Gastrocnemius medialis (tissue), 4 donors: ENCODE results near the gene MAMDC4. TPM values are rescaled to one million over a fixed set of nuclear protein-coding genes. Genes with fewer than 3 reads are reported as not detected.

Experiments
- ATAC-seq, 2 donors: fragments of 150-250 bp; one replicate each; pipeline ENCODE4 v1.9.1; 2016
- DNase-seq, 2 donors: peaks; one replicate each; pipeline ENCODE4 v3.0.0-alpha.2; 2019
- H3K27ac ChIP-seq, 4 donors: fragments of 200-600 bp; sonication (generic); 1 replicate in 1 of 4; 2 replicates in 3 of 4; pipeline ENCODE4 v1.5.1; 2016 to 2018; ENCODE audit warnings: mild to moderate bottlenecking in 2 of 4, moderate library complexity in 1 of 4
- H3K27me3 ChIP-seq, 3 donors: fragments of 200-600 bp; sonication (generic) in 2 of 3; 1 replicate in 1 of 3; 2 replicates in 2 of 3; pipeline versions ENCODE4 v1.5.1 to v1.6.0; 2016 to 2019; ENCODE audit warnings: mild to moderate bottlenecking in 1 of 3, moderate library complexity in 1 of 3
- H3K36me3 ChIP-seq, 2 donors: fragments of 200-600 bp; sonication (generic) in 1 of 2; one replicate each; pipeline ENCODE4 v1.5.1; 2017 to 2018
- H3K4me1 ChIP-seq, 2 donors: fragments of 200-600 bp; sonication (generic) in 1 of 2; one replicate each; pipeline ENCODE4 v1.5.1; 2016 to 2017; ENCODE audit warnings: mild to moderate bottlenecking in 2 of 2
- H3K4me3 ChIP-seq, 4 donors: fragments of 200-600 bp; sonication (generic) in 3 of 4; 1 replicate in 1 of 4; 2 replicates in 3 of 4; pipeline ENCODE4 v1.5.1; 2016 to 2019; ENCODE audit warnings: mild to moderate bottlenecking in 2 of 4
- H3K9me3 ChIP-seq, 3 donors: fragments of 200-600 bp; sonication (generic) in 2 of 3; 1 replicate in 1 of 3; 2 replicates in 2 of 3; pipeline ENCODE4 v1.5.1; 2016 to 2019
- POLR2A ChIP-seq, 2 donors: fragments of 450-650 bp; IDR thresholded peaks; one replicate each; pipeline ENCODE4 v1.6.1; 2017; ENCODE audit warnings: antibody characterized with exemption in 2 of 2, mild to moderate bottlenecking in 2 of 2, moderate library complexity in 2 of 2
- in situ Hi-C, 4 donors: fragments of 200-750 bp; cut with MboI; loops; one replicate each; pipeline versions ENCODE4 v1.15.0 to v1.8.0; 2017; ENCODE audit warnings: low sequenced_read_pairs in 4 of 4
- intact Hi-C: fragments of 100-400 bp; cut with DNase I; formaldehyde crosslinking; loops from one replicate; pipeline ENCODE4 v1.15.1; 2023; ENCODE audit warnings: low total_unique reads
- total RNA-seq, 4 donors: library from RNA; depleted of rRNA; stranded (reverse); fragments of >200 nt; gene quantifications; one replicate each; pipeline versions ENCODE4 v1.1.0 to v1.2.3, GENCODE V29; 2016
- TF ChIP-seq, protein P1 (sequence below), 5 experiments: fragments of 450-650 bp in 3 of 5; fragments of 200-600 bp in 2 of 5; sonication (generic) in 2 of 5; IDR thresholded peaks in 4 of 5; conservative IDR thresholded peaks in 1 of 5; 1 replicate in 4 of 5; 2 replicates in 1 of 5; pipeline ENCODE4 v1.5.1; 2016 to 2019; ENCODE audit warnings: antibody characterized with exemption in 5 of 5, mild to moderate bottlenecking in 3 of 5, moderate library complexity in 3 of 5

The MAMDC4 gene
- total RNA-seq, 4 donors from 2014 or later = 0.95 to 2.3 (median 1.7) TPM

DNA sequence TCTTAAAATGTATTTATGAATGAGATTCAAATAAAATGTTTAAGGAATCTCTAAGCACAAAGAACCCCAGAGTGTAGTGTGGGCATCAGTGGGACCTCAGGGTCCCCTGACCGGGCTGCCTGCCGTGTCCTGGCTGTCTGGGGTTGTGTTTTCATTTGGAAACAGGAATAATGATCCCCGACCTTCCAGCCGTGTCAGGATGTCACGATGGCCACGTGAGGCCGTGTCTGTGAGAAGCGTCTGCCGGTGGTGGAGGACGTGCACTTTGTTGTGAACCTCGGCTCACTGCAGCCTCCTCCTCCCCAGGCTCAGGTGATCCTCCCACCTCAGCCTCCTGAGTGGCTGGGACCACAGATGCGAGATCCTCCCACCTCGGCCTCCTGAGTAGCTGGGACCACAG is 38.5 kb downstream of the MAMDC4 start:
- Histone ChIP-seq H3K27ac (no peak overlapping the region), H3K9me3 (no peaks in the 10 kb centered on the region), H3K36me3 (peaks cover 0 to 7% of the 10 kb centered on the region in 2 donors), H3K4me3 (no peak overlapping the region), H3K27me3 (no peaks in the 10 kb centered on the region), H3K4me1 (peaks cover 9 to 14% of the 10 kb centered on the region in 2 donors)
- DNase-seq = no peak
- in situ Hi-C loops = no loop called here
- ATAC-seq = no peak
- no peak for TF ChIP-seq POLR2A (IDR thresholded peaks at IDR 0.05)
- TF ChIP-seq, protein P1, sequence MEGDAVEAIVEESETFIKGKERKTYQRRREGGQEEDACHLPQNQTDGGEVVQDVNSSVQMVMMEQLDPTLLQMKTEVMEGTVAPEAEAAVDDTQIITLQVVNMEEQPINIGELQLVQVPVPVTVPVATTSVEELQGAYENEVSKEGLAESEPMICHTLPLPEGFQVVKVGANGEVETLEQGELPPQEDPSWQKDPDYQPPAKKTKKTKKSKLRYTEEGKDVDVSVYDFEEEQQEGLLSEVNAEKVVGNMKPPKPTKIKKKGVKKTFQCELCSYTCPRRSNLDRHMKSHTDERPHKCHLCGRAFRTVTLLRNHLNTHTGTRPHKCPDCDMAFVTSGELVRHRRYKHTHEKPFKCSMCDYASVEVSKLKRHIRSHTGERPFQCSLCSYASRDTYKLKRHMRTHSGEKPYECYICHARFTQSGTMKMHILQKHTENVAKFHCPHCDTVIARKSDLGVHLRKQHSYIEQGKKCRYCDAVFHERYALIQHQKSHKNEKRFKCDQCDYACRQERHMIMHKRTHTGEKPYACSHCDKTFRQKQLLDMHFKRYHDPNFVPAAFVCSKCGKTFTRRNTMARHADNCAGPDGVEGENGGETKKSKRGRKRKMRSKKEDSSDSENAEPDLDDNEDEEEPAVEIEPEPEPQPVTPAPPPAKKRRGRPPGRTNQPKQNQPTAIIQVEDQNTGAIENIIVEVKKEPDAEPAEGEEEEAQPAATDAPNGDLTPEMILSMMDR (IDR thresholded peaks at IDR 0.05 in 4 of 5, conservative IDR thresholded peaks at IDR 0.05 in 1 of 5) = no peak
- intact Hi-C loops = no loop called here

DNA sequence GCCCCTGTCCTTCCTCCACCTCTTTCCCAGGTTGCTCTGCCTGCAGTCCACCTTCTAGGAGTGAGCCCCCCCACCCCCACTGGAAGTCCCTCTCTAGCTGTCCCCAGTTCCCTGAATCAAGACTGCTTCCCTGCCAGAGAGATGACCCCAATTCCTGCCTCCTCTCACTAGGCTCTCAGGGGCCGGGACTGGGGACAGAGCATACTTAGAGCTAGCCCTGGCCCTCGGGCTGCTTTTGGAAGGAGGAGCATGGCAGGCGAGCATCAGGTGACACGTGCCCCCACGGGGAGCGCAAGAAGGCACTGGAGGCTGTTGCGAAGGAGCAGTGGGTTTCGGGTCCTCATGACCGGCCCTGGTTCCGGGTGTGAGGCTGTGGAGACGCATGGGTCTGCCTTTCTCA is 43.9 kb downstream of the MAMDC4 start:
- intact Hi-C loops (no loop called here), in situ Hi-C loops (no loop called here)
- TF ChIP-seq POLR2A (IDR thresholded peaks at IDR 0.05) = no peak
- TF ChIP-seq, protein P1 (IDR thresholded peaks at IDR 0.05 in 4 of 5, conservative IDR thresholded peaks at IDR 0.05 in 1 of 5) = no peak
- Histone ChIP-seq H3K4me1 (peaks cover 2% of the 10 kb centered on the region in 2 donors), H3K9me3 (no peaks in the 10 kb centered on the region), H3K27ac (no peak overlapping the region), H3K4me3 (no peak overlapping the region), H3K27me3 (no peaks in the 10 kb centered on the region), H3K36me3 (peaks cover 0 to 9% of the 10 kb centered on the region in 2 donors)
- DNase-seq = no peak
- no peak for ATAC-seq

DNA sequence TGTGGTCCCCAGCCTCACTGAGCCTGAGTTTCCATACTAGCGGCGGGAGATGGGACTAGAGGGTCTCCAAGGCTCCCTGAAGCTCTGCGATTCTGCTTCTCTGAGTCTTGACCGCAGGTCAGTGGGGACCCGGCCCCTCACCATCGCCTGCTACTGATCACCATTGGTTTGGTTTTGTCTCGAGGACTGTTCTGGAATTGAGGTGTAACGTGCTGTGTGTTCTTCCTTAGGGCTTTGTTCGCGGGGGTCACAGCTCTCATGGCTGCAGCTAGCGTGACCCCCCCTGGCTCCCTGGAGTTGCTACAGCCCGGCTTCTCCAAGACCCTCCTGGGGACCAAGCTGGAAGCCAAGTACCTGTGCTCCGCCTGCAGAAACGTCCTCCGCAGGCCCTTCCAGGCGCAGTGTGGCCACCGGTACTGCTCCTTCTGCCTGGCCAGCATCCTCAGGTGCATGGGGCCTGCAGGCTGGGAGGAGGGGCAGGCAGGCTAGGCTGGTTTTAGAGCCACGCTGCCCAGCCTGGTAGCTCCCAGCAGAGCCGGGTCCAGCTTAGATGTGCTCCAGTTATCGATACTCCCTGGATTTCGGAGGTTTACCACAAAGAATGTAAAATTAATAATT is 46.4 kb downstream of the MAMDC4 start:
- in situ Hi-C loops = no loop called here

DNA sequence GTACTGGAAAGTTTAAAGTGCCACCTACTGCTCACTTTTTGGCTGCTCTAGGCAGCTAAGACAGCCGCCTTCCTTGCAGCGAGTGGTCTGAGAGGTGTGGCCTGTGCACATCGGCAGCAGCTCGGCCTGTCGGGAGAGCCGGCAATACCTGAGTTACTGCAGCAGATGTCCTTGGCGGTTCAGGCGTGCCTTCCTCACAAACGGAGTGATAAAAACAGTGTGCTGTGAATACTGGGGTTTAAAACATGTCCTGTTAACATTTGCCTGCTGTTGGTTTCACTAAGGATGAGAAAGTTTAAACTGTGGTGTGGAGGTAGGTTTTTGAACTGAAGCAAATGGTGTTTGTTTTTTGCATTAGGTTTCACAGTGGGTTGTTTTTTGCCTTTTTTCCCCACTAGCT is 47.0 kb downstream of the MAMDC4 start:
- no peak for ATAC-seq
- no peaks in the 10 kb centered on the region for H3K27me3 ChIP-seq
- DNase-seq = no peak
- H3K4me3 ChIP-seq = no peak overlapping the region
- H3K9me3 ChIP-seq = no peaks in the 10 kb centered on the region
- peaks cover 0 to 9% of the 10 kb centered on the region in 2 donors for H3K36me3 ChIP-seq
- no peak for TF ChIP-seq POLR2A (IDR thresholded peaks at IDR 0.05)
- TF ChIP-seq, protein P1 (IDR thresholded peaks at IDR 0.05 in 4 of 5, conservative IDR thresholded peaks at IDR 0.05 in 1 of 5) = no peak
- intact Hi-C loops (no loop called here), in situ Hi-C loops (no loop called here)
- peaks cover 24 to 32% of the 10 kb centered on the region in 2 donors for H3K4me1 ChIP-seq
- H3K27ac ChIP-seq = no peak overlapping the region

More for the DNA sequence above, 46.4 kb downstream of the MAMDC4 start:
- TF ChIP-seq, protein P1 (IDR thresholded peaks at IDR 0.05 in 4 of 5, conservative IDR thresholded peaks at IDR 0.05 in 1 of 5) = no peak
- no peak for TF ChIP-seq POLR2A (IDR thresholded peaks at IDR 0.05)
- no peak overlapping the region for H3K27ac ChIP-seq
- H3K36me3 ChIP-seq = peaks cover 0 to 9% of the 10 kb centered on the region in 2 donors
- H3K9me3 ChIP-seq = no peaks in the 10 kb centered on the region
- ATAC-seq (no peak), DNase-seq (no peak)
- no peaks in the 10 kb centered on the region for H3K27me3 ChIP-seq
- intact Hi-C loops = no loop called here
- no peak overlapping the region for H3K4me3 ChIP-seq
- peaks cover 24 to 27% of the 10 kb centered on the region in 2 donors for H3K4me1 ChIP-seq

DNA sequence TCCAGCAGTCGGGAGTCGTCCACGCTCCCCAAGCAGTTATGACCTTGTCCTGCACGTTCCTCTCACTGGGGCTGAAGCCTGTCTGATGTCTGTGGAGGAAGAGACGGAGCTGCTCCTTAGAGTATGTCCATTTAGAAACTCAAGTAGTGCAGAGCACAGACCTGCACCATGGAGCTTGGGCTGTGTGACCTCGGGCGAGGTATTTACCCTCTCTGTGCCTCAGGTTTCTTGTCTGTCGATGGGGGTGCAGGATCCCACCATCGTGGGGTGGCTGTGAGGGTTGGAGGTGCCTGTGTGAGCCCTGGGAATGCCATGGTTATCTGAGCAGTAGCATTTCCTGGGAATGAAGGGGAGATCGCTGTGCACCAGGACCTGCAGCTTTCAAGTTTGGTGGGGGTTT is 48.4 kb downstream of the MAMDC4 start:
- in situ Hi-C loops (no loop called here), intact Hi-C loops (no loop called here)
- Histone ChIP-seq H3K9me3 (no peaks in the 10 kb centered on the region), H3K4me1 (peaks cover 24 to 32% of the 10 kb centered on the region in 2 donors), H3K36me3 (peaks cover 0 to 9% of the 10 kb centered on the region in 2 donors), H3K4me3 (no peak overlapping the region), H3K27me3 (no peaks in the 10 kb centered on the region), H3K27ac (peak overlapping the region in 3 of 4 donors; percentile 79 to 82 (median 81))
- no peak for TF ChIP-seq POLR2A (IDR thresholded peaks at IDR 0.05)
- TF ChIP-seq, protein P1 (IDR thresholded peaks at IDR 0.05 in 4 of 5, conservative IDR thresholded peaks at IDR 0.05 in 1 of 5) = no peak
- no peak for ATAC-seq
- DNase-seq = no peak
